ENCODE measurements around the gene DGCR2. TPM values are rescaled to one million over a fixed set of nuclear protein-coding genes. Genes with fewer than 3 reads are reported as not detected.
"Not testable (repeated sequence)": the region's sequence is repeated elsewhere in the genome, so short reads cannot be mapped to it uniquely, and the experiment has no call there.

Gene DGCR2
- total and polyA plus RNA-seq, 2 experiments from 2014 or later: 65.8 to 82.1 TPM

GRCh38 chr22:19081351-19081750 is 40.9 kb downstream of the DGCR2 start:
- Histone ChIP-seq H3K4me1 (ENCODE audit: low read depth) (no peaks in the 10 kb centered on the region), H3K27me3 (no peaks in the 10 kb centered on the region), H3K36me3 (no peaks in the 10 kb centered on the region), H3K4me3 (no peak overlapping the region), H3K9me3 (ENCODE audit: low read depth) (no peaks in the 10 kb centered on the region), H3K27ac (no peak overlapping the region)
- no peak for TF ChIP-seq CTCF (IDR thresholded peaks at IDR 0.05; ENCODE audit: low read depth, low read length)
- peak in 1 of 2 donors; percentile 50 for DNase-seq (ENCODE audit: low read depth in 1 of 2, low spot score in 1 of 2)

- Histone ChIP-seq H3K27ac (no peak overlapping the region), H3K4me1 (ENCODE audit: low read depth) (no peaks in the 10 kb centered on the region), H3K4me3 (no peak overlapping the region), H3K9me3 (ENCODE audit: low read depth) (no peaks in the 10 kb centered on the region), H3K36me3 (no peaks in the 10 kb centered on the region), H3K27me3 (no peaks in the 10 kb centered on the region)
- TF ChIP-seq CTCF (IDR thresholded peaks at IDR 0.05; ENCODE audit: low read depth, low read length): no peak
- DNase-seq (ENCODE audit: low read depth in 1 of 2, low spot score in 1 of 2): no peak
Measured at GRCh38 chr22:19080853-19081252, 41.4 kb downstream of the DGCR2 start.

GRCh38 chr22:19079691-19080090 is 42.5 kb downstream of the DGCR2 start:
- H3K9me3 ChIP-seq (ENCODE audit: low read depth): no peaks in the 10 kb centered on the region
- H3K36me3 ChIP-seq: no peaks in the 10 kb centered on the region
- H3K4me3 ChIP-seq: no peak overlapping the region
- no peaks in the 10 kb centered on the region for H3K27me3 ChIP-seq
- H3K27ac ChIP-seq: no peak overlapping the region
- DNase-seq (ENCODE audit: low read depth in 1 of 2, low spot score in 1 of 2): no peak
- H3K4me1 ChIP-seq (ENCODE audit: low read depth): no peaks in the 10 kb centered on the region
- no peak for TF ChIP-seq CTCF (IDR thresholded peaks at IDR 0.05; ENCODE audit: low read depth, low read length)

DNA sequence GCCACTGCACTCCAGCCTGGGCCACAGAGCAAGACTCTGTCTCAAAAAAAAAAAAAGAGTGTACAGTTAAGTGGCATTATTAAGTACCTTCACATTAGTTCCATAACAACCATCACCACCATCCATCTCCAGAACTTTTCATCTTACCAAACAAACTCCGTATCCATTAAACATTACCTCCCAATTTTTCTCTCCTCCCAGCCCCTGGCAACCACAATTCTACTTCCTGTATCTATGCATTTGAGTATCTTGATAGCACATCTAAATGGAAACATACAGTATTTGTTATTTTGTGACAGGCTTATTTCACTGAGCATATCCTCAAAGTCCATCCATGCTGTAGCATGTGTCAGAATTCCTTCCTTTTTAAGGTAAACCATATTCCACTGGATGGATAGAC is 46.8 kb downstream of the DGCR2 start:
- DNase-seq (ENCODE audit: low read depth in 1 of 2, low spot score in 1 of 2): no peak
- Histone ChIP-seq H3K27me3 (no peaks in the 10 kb centered on the region), H3K4me1 (ENCODE audit: low read depth) (no peaks in the 10 kb centered on the region), H3K4me3 (no peak overlapping the region), H3K27ac (no peak overlapping the region), H3K36me3 (peaks cover 4% of the 10 kb centered on the region), H3K9me3 (ENCODE audit: low read depth) (no peaks in the 10 kb centered on the region)
- TF ChIP-seq CTCF (IDR thresholded peaks at IDR 0.05; ENCODE audit: low read depth, low read length): no peak

DNA sequence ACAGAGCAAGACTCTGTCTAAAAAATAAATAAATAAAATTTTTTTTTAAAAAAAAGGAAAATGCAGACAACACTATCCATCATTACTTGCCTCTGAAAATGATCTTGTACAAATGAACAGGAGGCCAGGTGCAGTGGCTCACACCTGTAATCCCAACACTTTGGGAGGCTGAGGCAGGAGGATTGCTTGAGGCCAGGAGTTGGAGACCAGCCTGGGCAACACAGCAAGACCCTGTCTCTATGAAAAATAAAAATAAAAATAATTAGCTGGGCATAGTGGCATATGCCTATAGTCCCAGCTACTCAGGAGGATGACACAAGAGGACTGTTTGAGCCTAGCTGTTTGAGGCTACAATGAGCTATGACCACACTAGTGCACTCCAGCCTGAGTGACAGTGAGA is 49.4 kb downstream of the DGCR2 start:
- H3K27ac ChIP-seq; H3K4me3 ChIP-seq; H3K27me3 ChIP-seq; H3K9me3 ChIP-seq (ENCODE audit: low read depth); DNase-seq (ENCODE audit: low read depth in 1 of 2, low spot score in 1 of 2); H3K4me1 ChIP-seq (ENCODE audit: low read depth): not testable (repeated sequence)
- peaks cover 17% of the 10 kb centered on the region for H3K36me3 ChIP-seq

GRCh38 chr22:19070397-19071169 is 51.6 kb downstream of the DGCR2 start:
- no peak for DNase-seq (ENCODE audit: low read depth in 1 of 2, low spot score in 1 of 2)
- Histone ChIP-seq H3K27me3 (no peaks in the 10 kb centered on the region), H3K4me1 (ENCODE audit: low read depth) (no peaks in the 10 kb centered on the region), H3K9me3 (ENCODE audit: low read depth) (no peaks in the 10 kb centered on the region), H3K36me3 (peaks cover 23% of the 10 kb centered on the region), H3K27ac (no peak overlapping the region), H3K4me3 (no peak overlapping the region)
- no peak for TF ChIP-seq CTCF (IDR thresholded peaks at IDR 0.05; ENCODE audit: low read depth, low read length)

All from cardiac muscle cell (in vitro differentiated cells and primary cell).